Islet of Langerhans (tissue), 1 donor: ENCODE measurements around the gene WDR76.

Experiments used
- FAIRE-seq: peaks from one replicate; lab custom pipeline; 2011; peaks lifted over from hg19 to GRCh38; lab: Jason Lieb, UNC

WDR76 gene

DNA sequence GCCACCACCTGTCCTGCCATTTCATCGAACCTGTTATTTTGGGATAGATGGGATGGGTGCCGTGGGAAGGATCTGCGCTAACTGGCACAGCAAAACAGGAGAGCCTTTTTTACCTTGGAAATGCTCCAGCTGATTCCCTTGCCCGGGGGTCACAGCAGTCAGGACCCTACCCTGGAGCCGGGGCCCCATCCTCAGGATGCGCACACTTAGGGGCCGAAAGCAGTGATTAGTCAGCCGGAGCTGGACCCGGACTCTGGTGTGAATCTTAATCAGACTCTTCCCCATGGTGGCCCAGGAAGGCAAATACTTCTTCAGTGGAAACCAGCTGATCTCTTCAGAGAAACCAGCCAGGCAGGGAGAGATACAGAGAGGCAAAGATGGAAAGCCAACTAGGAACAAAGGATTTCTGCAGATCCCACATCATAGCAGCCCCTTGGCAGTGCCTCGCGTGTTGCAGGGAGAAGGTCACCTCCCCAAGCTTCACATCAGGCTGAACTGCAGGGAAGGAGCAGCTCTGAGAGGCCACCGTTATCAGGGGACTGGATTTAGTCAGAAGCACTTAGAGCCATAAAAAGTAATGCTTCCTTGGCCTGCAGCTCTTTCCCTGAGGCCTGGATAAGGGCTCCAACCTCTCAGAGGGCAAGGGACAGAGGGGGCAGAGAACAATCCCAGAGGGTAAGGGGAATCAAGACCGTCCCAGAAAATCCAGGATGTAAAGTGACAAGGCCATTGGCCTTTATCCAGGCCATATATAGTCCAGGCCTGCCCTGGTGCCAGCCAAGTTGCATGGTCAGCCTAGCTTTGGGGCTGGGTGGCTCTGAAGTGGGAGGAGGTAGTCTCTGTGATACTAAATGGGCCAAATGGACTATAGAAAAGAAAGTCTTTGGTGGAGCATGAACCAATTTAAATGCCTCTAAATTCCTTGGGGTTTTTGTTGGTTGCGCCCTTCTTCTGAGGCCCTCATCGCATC is 52.9 kb downstream of the WDR76 start:
- FAIRE-seq: no peak

DNA sequence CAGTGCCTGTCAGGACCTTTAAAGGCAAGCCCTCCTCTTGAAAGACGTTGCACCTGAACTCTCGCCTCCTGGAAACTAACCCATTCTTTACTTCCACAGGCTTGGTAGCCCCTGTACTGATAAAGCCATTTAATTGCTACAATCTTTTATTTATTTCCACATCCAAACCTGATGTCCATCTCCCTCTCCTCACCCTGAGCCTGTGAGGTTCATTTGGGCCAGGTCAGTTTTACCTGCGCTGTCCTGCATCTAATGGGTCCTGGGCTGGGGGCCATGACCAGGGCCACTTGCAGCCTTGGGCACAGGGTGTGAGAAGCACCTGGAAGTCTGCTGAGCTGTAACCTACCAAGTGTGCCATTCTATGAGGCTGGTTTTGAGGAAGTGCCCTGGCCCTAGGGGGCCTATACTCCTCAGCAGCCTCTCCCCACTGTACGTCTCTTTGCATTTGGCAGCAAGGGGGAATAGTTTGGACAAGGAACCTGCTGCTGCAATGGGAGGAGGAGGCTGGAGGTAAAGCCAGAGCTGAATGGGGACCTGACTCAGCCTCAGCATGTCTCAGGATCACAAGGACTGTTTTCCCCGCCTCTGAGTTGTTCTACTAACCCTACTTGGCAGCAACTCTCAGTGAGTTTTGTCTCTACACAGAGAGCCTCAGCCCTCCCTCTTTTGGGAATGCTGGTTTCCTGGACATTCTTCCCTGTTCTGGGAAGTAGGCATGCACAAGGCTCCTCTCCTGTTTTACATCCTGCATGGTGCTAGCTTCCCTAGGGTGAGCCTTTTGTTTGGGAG is 53.8 kb downstream of the WDR76 start:
- FAIRE-seq: no peak

DNA sequence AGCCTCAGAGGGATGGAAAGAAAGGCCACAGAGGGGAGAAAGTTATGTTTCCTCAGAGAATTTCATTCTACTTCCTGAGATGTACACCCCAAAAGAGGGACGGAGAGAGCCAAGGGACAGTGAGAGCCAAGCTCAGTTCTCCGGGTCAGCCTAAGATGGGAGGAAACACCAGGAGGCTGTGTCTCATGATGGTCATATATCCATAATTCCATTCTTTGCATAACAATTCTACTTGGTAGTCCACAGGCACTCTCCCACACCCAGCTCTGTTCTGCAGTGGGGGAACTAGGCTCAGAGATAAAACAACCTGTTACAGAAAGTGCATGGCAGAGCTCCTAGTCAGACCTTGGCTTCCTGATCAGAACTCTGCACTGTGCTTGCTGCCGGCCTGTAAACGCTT is 54.4 kb downstream of the WDR76 start:
- FAIRE-seq: no peak

GRCh38 chr15:43881944-43882343 is 55.1 kb downstream of the WDR76 start:
- no peak for FAIRE-seq

DNA sequence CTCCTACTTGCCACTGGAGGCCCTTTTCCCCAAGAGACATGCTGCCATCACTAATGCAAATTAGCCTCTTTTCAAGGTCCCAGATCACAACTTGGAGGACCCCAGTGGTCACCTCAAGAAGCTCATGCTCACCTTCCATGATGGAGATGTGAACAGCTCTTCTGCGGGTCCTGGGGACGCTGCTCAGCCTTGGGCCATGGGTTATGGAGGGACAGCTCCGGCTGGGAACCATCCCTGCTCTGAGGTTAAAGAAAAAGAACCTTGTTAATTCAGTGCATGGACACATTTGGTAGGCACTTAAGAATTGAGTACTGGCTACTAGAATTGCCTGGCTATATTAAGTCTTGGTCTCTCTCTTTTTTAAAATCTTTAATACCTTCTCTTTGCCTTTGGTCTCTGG is 56.8 kb downstream of the WDR76 start:
- FAIRE-seq: no peak

GRCh38 chr15:43886558-43886957 is 59.8 kb downstream of the WDR76 start:
- FAIRE-seq: no peak

- FAIRE-seq: no peak
These were observed 61.1 kb downstream of the WDR76 start for GRCh38 chr15:43887901-43888300.

DNA sequence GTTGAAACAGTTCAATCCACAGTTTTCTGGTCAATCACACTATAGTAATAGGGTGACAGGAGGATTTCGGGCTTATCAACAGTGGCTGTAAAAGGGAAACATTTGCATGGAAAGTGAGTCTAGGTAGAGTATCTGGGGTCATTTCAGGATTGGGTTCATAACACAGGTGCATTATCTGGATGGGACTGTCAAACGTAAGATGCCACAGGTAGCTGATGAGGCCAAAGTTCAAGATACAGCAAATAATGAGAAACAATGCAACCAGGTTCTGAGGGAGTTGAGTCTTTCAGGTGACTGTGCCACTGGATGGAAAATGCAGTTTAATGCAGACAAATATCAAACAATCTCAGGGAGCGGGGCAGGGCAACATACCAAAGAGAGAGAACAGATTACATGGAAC is 62.2 kb downstream of the WDR76 start:
- FAIRE-seq: no peak

DNA sequence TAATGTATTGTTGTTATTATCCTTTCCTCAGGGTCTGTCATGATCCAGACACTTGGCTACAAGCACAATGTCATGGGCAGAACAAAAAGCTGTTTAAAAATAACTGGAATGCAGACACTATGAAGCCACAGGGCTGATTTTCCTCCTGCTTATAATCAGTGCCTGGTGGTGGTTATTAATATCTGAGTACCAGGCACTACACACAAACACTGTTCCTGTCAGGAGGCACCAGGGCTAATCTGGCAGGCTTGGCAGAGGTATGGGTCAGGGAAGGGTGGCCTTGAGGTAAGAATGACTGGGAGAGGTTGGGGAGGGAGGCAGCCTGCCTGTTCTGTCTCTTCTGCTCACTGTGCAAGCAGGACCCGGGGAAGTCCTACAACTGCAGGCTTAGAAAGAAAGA is 67.2 kb downstream of the WDR76 start:
- FAIRE-seq: no peak

GRCh38 chr15:43895586-43895985 is 68.8 kb downstream of the WDR76 start:
- no peak for FAIRE-seq

- no peak for FAIRE-seq
These were observed 69.7 kb downstream of the WDR76 start for GRCh38 chr15:43896543-43896942.

GRCh38 chr15:43898891-43899290 is 72.1 kb downstream of the WDR76 start:
- no peak for FAIRE-seq

GRCh38 chr15:43899928-43900327 is 73.1 kb downstream of the WDR76 start:
- FAIRE-seq: no peak

DNA sequence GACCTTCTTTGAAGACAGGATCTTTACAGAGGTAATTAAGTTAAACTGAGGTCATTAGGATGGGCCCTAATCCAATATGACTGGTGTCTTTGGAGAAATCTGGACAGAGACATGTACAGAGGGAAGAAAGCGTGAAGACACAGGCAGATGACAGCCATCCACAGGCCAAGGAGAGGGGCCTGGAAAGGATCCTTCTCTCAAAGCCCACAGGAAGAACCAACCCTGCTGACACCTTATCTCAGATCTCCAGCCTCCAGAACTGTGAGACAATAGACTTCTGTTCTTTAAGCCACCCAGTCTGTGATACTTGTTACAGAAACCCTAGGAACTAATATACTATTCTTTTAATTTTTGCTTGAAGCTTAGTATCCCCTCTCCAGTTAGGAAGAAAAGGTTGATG is 74.2 kb downstream of the WDR76 start:
- FAIRE-seq: no peak

DNA sequence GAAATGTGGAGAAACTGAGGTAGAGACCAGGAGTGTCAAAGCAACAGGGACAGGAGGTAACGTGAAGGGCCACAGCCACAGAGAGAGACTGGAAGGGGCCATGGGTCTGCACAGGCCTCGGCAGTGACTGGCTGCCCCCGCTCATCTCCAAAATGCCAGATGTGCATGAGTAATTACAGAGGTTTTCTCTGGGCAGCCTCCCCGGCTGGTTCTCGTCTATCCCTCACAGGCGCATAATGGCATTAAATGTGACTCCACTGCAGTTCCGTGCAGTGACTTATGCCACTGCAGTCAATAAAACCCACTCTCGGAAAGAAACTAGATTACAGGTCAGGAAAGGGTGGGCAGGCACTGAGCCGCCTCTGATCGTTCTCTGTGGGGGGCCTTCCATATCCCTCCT is 74.7 kb downstream of the WDR76 start:
- no peak for FAIRE-seq

DNA sequence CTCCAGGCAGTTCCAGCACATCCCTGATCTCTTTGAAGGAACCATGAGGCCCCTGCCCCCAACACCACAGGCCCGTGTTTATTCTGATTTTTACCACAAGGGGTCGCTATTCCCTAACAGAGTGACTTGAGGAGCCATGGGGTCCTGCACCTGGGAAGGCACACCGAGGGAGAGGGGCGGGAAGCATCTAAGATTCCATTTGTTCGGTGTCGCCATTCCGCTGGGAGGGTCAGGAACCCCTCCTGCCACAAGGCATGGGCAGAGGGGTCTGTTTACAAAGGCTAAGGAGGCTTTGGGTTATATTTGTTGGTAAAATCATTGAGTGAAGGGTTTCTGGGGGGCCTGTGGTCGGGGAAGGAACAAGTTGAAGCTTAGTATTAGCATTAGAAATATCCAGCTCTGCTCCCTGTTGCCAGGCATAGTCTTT is 77.1 kb downstream of the WDR76 start:
- FAIRE-seq: no peak

GRCh38 chr15:43905755-43906154 is 79.0 kb downstream of the WDR76 start:
- FAIRE-seq: no peak

- no peak for FAIRE-seq
These were observed 81.8 kb downstream of the WDR76 start for GRCh38 chr15:43908516-43909050.

DNA sequence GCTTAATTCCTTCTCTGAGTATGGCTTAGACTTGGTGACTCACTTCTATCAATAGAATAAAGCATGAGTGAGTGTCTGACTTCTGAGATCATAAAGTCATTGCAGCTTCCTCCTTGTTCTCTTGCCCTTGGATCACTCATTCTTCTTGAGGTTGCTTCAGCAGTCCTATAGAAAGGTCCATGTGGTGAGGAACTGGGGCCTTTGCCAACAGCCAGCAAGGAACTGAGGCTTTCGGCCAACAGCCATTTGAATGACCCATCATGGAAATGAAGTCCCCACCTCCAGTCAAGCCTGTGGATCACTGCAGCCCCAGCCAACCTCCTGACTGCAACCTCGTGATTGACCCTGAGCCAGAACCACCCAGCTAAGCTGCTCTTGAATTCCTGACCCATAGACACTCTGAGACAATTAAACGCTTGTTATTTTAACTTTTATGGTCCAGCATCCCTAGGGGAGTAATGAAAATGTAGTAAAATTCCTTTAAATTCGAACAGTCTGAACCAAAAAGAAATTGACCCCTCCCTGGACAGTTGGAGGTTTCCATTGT is 84.5 kb downstream of the WDR76 start:
- no peak for FAIRE-seq

DNA sequence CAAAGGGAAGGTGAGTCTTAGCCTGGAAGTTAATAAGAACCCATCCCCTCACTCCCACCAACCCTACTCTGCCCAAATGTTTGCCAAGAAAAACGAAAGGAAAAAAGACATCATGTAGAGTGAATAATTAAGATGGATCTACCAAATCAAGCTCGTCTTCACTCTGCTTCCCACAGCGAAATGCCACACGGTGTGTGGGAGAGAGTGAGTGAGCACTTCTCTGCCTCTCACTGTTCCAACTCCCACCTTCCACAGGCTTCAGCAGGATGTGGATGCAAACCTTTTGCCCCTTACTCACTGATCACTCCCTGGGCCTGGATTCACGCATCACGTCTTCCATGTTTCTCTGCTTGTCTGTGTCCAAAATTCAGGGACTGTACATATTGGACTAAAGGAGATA is 85.4 kb downstream of the WDR76 start:
- FAIRE-seq: no peak

DNA sequence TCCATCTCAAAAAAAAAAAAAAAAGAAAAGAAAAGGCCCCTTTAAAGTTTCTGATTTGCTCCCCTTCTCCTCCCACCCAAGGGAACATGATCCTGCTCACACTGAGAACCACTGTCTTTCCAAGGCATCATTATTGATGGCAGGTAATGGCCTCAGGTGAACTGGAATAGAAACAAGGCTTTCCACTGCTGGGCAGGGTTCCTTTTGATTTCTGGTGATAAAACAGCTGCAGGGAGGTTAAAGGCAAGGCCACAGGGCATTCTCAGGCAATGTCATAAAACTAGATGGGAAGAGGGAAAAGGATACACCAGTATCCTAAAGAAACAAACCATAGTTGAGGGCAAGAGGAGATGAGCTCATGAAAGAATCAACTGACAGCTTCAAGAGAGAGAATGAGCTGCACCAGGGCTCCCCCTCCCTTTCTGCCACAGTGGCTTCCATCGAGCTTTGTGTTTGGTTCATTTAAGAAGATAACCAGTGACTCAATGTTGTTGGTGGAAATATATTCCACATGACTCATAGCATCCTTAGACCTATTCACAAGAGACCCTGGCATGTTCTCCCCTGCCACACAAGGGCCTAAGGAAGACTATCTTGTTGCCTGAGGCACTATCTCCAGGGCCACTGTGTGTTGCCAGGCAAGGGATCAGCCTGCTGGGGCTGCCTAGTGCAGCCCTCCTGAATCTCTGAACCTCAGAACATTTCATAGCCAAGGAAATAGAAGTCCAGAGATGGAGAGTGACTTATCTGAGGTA is 86.4 kb downstream of the WDR76 start:
- FAIRE-seq: no peak

DNA sequence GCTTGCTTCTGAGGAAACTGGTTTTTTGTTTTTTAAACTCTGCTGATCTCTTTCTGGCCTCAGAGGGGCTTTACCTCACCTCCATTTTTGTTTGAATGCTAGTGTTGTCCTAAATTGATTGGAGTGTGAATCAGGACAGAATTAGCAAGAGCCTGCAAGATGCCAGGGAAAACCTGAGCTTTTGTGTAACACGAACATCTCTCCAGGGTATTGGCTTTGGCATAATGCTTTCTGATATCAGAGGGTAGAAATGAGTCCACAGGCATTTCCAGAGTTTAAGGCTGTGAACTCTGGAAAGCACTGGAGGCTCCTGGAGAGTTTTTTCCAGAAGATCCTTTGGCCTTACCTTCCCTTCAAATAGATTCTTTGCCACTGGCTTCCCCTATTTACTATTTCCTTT is 87.1 kb downstream of the WDR76 start:
- FAIRE-seq: no peak
